DOHH2 (cell line): Measurements from ENCODE around the gene PLCB4.
"Not testable (repeated sequence)": the region's sequence is repeated elsewhere in the genome, so short reads cannot be mapped to it uniquely, and the experiment has no call there.

Source experiments
- H3F3A ChIP-seq: fragments of 200-600 bp; sonication (generic), shearing (Covaris generic); 2 replicates; pipeline ENCODE4 v1.6.0; 2016; ENCODE audit warnings: antibody characterized with exemption, mild to moderate bottlenecking; ENCODE audit not compliant: control insufficient read depth, insufficient read depth
- H3K27ac ChIP-seq: fragments of 200-600 bp; sonication (generic); 2 replicates; pipeline ENCODE4 v1.5.1; 2014; ENCODE audit warnings: low read depth, mild to moderate bottlenecking, low read length, moderate library complexity
- H3K27me3 ChIP-seq: fragments of 200-600 bp; sonication (generic); 2 replicates; pipeline ENCODE4 v1.6.1; 2014; ENCODE audit warnings: mild to moderate bottlenecking, low read length, mixed read lengths; ENCODE audit not compliant: control insufficient read depth
- H3K36me3 ChIP-seq: fragments of 200-600 bp; sonication (generic); 2 replicates; pipeline ENCODE4 v1.6.1; 2014; ENCODE audit warnings: mild to moderate bottlenecking, low read length, moderate library complexity, mixed read lengths; ENCODE audit not compliant: control insufficient read depth
- H3K4me1 ChIP-seq: fragments of 200-600 bp; sonication (generic); 2 replicates; pipeline ENCODE4 v1.6.1; 2014; ENCODE audit warnings: mild to moderate bottlenecking, low read length, mixed read lengths; ENCODE audit not compliant: control insufficient read depth
- H3K4me2 ChIP-seq: fragments of 200-600 bp; sonication (generic); 2 replicates; pipeline ENCODE4 v1.6.0; 2014; ENCODE audit warnings: mild to moderate bottlenecking, low read length, moderate library complexity
- H3K4me3 ChIP-seq: fragments of 200-600 bp; sonication (generic); 2 replicates; pipeline ENCODE4 v1.5.1; 2014; ENCODE audit warnings: mild to moderate bottlenecking, low read length, mixed read lengths
- H3K79me2 ChIP-seq: fragments of 200-600 bp; sonication (generic); 2 replicates; pipeline ENCODE4 v1.6.1; 2014; ENCODE audit warnings: mild to moderate bottlenecking, low read length, mixed read lengths; ENCODE audit not compliant: control insufficient read depth
- H3K9me2 ChIP-seq: fragments of 200-600 bp; sonication (generic); replicated peaks from 2 replicates; pipeline ENCODE4 v1.6.1; 2014; ENCODE audit warnings: mild to moderate bottlenecking, low read length, mixed read lengths; ENCODE audit not compliant: control insufficient read depth
- H3K9me3 ChIP-seq: fragments of 200-600 bp; sonication (generic); 2 replicates; pipeline ENCODE4 v1.6.1; 2014; ENCODE audit warnings: antibody characterized with exemption, low read length, mixed read lengths; ENCODE audit not compliant: control insufficient read depth, insufficient read depth
- H4K20me1 ChIP-seq: fragments of 200-600 bp; sonication (generic); 2 replicates; pipeline ENCODE4 v1.6.0; 2014; ENCODE audit warnings: low read depth, mild to moderate bottlenecking, antibody characterized with exemption, low read length, moderate library complexity; ENCODE audit not compliant: control insufficient read depth, insufficient read depth
- EZH2phosphoT487 ChIP-seq: fragments of 200-600 bp; sonication (generic); IDR thresholded peaks from 2 replicates; pipeline ENCODE4 v1.6.1; 2017; ENCODE audit warnings: borderline replicate concordance, mild to moderate bottlenecking, antibody characterized with exemption, low read length, moderate library complexity, mixed read lengths
- TF ChIP-seq, protein P1 (sequence below): fragments of 200-600 bp; sonication (generic); IDR thresholded peaks from one replicate; pipeline ENCODE4 v1.5.1; 2014; ENCODE audit warnings: antibody characterized with exemption, mild to moderate bottlenecking, low read depth, low read length; ENCODE audit not compliant: poor library complexity, severe bottlenecking

The PLCB4 gene

DNA sequence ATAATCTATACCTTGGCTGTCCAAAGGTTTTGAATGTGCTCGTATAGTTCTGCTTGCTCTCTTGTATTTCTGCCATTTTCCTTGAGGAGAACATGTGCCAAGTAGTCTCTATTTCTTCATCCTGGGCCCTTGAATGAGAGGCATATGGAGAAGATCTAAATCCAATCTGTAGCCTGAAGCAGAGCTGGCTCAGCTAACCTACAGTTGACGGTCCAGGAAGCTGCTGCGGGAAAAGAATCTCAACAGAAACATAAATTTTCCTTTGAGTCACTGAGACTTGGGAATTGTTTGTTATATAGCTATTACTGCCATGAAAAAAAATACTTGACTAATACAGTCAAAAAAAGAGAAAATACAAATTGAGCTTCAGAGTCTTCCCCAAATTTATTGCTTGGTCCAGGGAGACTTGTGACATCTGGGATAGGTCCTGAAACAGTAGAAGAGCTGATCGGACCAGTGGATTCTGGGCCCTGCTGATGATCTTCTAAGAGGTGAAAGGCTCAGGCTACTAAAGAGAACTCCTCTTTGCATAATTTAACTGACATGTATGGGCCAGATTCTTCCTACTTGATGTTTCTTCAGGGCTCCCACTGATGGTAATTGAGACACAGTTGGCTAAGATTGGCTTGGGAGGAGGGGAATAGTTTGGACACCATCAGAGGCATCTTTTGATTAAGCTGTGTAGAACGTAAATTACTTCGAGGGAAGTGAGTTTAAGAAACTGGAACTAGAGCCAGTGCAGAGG is 29.9 kb upstream of the PLCB4 start:
- TF ChIP-seq EZH2phosphoT487, result no peak
- TF ChIP-seq, protein P1, sequence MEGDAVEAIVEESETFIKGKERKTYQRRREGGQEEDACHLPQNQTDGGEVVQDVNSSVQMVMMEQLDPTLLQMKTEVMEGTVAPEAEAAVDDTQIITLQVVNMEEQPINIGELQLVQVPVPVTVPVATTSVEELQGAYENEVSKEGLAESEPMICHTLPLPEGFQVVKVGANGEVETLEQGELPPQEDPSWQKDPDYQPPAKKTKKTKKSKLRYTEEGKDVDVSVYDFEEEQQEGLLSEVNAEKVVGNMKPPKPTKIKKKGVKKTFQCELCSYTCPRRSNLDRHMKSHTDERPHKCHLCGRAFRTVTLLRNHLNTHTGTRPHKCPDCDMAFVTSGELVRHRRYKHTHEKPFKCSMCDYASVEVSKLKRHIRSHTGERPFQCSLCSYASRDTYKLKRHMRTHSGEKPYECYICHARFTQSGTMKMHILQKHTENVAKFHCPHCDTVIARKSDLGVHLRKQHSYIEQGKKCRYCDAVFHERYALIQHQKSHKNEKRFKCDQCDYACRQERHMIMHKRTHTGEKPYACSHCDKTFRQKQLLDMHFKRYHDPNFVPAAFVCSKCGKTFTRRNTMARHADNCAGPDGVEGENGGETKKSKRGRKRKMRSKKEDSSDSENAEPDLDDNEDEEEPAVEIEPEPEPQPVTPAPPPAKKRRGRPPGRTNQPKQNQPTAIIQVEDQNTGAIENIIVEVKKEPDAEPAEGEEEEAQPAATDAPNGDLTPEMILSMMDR, result no peak
- H3K9me2 ChIP-seq, result no peaks in the 10 kb centered on the region
- no peaks in the 10 kb centered on the region for H3F3A ChIP-seq
- no peaks in the 10 kb centered on the region for H4K20me1 ChIP-seq
- H3K4me1 ChIP-seq, result no peaks in the 10 kb centered on the region
- H3K4me3 ChIP-seq, result no peak overlapping the region
- H3K27ac ChIP-seq, result no peak overlapping the region
- H3K36me3 ChIP-seq, result no peaks in the 10 kb centered on the region
- H3K9me3 ChIP-seq, result no peaks in the 10 kb centered on the region
- no peaks in the 10 kb centered on the region for H3K27me3 ChIP-seq
- H3K79me2 ChIP-seq, result no peaks in the 10 kb centered on the region
- H3K4me2 ChIP-seq, result no peak overlapping the region

DNA sequence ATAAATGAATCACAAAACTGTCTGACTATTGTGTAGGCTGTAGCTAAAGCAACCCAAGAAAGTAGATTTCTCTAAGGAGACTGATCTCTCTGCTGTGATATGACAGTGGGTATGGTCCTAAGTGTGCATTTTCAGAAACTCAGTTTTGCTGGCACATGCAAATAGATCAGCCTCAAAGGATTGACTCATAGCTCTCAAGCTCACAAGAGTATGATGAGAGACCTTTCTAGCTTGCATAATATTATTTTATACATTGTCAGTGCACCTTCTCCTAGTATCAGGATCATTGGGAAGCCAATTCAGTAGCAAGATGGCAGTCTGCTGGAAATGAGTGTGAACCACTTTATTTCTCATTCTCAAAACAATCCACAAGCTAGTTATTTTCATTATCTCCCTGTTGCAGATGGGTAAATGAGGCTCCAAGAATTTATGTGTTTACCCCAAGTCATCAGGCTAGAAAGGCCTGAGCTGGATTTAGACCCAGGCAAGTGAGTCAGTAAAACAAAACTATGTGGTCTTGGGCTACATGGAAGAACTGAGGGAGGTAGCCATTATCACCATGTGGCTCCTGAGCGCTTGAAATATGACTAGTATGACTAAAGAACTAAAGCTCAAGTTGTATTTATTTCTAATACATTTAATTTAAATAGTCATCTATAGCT is 27.9 kb upstream of the PLCB4 start:
- Histone ChIP-seq H3F3A (no peaks in the 10 kb centered on the region), H3K79me2 (no peaks in the 10 kb centered on the region), H3K9me2 (no peaks in the 10 kb centered on the region), H3K4me2 (no peak overlapping the region), H4K20me1 (no peaks in the 10 kb centered on the region), H3K27me3 (no peaks in the 10 kb centered on the region), H3K4me3 (no peak overlapping the region), H3K27ac (no peak overlapping the region), H3K36me3 (no peaks in the 10 kb centered on the region), H3K9me3 (no peaks in the 10 kb centered on the region), H3K4me1 (no peaks in the 10 kb centered on the region)
- no peak for TF ChIP-seq EZH2phosphoT487
- TF ChIP-seq, protein P1, result no peak

DNA sequence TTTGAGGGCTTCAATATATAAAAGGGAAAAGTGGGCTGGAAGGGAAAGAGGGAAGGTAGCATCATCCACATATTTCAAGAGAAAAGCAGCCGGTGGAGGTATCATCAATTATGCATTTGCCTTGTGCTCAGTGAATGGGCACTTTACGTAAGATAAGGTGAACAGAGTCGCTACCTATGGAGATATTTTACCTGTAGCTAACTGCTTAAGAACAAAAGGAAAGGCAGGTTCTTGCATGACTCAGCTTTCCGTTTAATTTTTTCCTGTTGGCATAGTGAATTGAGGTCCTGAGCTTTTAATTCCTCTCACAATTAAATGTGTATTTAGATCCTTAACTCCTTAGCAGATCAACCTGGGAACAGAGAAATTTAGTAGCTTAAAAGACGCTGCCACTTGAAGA is 25.5 kb upstream of the PLCB4 start:
- Histone ChIP-seq H3K9me3 (no peaks in the 10 kb centered on the region), H3F3A (no peaks in the 10 kb centered on the region), H3K36me3 (no peaks in the 10 kb centered on the region), H3K27ac (no peak overlapping the region), H3K9me2 (no peaks in the 10 kb centered on the region), H3K27me3 (no peaks in the 10 kb centered on the region), H4K20me1 (no peaks in the 10 kb centered on the region), H3K4me3 (no peak overlapping the region), H3K79me2 (no peaks in the 10 kb centered on the region), H3K4me1 (no peaks in the 10 kb centered on the region), H3K4me2 (no peak overlapping the region)
- TF ChIP-seq EZH2phosphoT487, result no peak
- TF ChIP-seq, protein P1, result no peak

DNA sequence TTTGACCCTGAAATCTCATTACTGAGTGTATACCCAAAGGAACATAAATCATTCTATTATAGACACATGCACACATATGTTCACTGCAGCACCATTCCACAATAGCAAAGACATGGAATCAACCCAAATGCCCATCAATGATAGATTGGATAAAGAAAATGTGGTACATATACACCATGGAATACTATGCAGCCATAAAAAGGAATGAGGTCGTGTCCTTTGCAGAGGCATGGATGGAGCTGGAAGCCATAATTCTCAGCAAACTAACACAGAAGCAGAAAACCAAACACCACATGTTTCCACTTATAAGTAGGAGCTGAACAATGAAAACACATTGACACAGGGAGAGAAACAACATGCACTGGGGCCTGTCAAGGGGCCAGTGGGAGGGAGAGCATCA is 21.0 kb upstream of the PLCB4 start:
- H3K36me3 ChIP-seq, H3F3A ChIP-seq, H3K9me2 ChIP-seq, H3K4me2 ChIP-seq, H4K20me1 ChIP-seq, H3K27ac ChIP-seq, H3K4me3 ChIP-seq, H3K4me1 ChIP-seq, H3K9me3 ChIP-seq, H3K27me3 ChIP-seq, H3K79me2 ChIP-seq: not testable (repeated sequence)
